Measurements from ENCODE around the gene KIAA0825. TPM values are rescaled to one million over a fixed set of nuclear protein-coding genes. Genes with fewer than 3 reads are reported as not detected.
"Not testable (repeated sequence)": the region's sequence is repeated elsewhere in the genome, so short reads cannot be mapped to it uniquely, and the experiment has no call there.

The KIAA0825 gene
- total RNA-seq, 1 donor from 2014 or later, result 10.8 TPM

- no peak for DNase-seq (ENCODE audit: low read depth)
Measured at GRCh38 chr5:94175912-94176311, 442.5 kb downstream of the KIAA0825 start.

- peak; percentile 56 for DNase-seq (ENCODE audit: low read depth)
Measured at GRCh38 chr5:94174748-94175411, 443.5 kb downstream of the KIAA0825 start.

DNA sequence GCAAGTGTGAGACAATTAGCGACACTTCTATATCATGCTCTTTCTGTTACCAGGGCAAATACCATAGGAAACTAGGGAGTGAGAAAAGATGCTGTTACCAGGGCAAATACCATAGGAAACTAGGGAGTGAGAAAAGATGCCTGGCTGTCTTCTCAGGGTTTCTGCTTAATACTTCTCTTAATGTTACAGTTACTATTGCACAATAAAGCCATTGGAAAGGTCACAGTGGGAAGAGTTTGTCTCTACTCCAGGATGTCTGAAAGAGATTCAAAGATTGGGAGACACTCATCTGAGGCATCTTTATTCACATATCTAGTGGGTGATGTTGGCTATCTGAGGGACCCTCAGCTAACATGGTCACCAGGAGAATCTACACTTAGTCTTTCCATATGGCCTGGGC is 445.3 kb downstream of the KIAA0825 start:
- DNase-seq (ENCODE audit: low read depth), result no peak

DNA sequence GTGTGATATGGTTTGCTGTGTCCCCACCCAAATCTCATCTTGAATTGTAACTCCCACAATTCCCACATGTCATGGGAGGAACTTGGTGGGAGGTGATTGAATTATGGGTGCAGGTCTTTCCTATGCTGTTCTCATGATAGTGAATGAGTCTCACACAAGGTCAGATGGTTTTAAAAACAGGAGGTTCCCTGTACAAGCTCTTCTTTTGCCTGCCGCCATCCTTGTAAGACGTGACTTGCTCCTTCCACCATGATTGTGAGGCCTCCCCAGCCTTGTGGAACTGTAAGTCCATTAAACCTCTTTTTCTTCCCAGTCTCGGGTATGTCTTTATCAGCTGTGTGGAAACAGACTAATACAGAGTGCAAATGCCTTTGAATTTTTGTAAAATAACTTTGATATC is 447.3 kb downstream of the KIAA0825 start:
- DNase-seq (ENCODE audit: low read depth), result not testable (repeated sequence)

GRCh38 chr5:94170158-94170557 is 448.2 kb downstream of the KIAA0825 start:
- not testable (repeated sequence) for DNase-seq (ENCODE audit: low read depth)

- DNase-seq (ENCODE audit: low read depth), result no peak
Measured at GRCh38 chr5:94168151-94168550, 450.3 kb downstream of the KIAA0825 start.

DNA sequence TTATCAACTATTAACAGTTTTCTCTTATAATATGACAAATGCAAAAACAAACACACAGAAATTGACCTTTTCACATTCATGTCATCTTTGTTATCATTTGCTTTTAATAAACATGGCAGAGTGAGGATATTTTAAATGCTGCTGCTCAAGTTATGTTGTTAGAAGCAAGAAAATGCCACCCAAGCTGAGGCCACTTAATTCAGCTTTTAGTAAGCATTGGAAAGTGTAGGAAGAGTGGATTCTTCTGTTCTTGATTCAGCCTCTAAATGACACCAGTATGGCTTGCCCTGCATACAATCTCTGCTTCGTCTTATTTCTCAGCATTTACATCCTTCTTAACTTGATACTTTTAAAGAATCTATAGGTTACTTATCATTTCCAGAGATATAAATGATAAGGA is 456.6 kb downstream of the KIAA0825 start:
- DNase-seq (ENCODE audit: low read depth), result no peak

- DNase-seq (ENCODE audit: low read depth), result no peak
Measured at GRCh38 chr5:94159144-94159543, 459.3 kb downstream of the KIAA0825 start.

- no peak for DNase-seq (ENCODE audit: low read depth)
Measured at GRCh38 chr5:94157704-94158539, 460.5 kb downstream of the KIAA0825 start.

- no peak for DNase-seq (ENCODE audit: low read depth)
Measured at GRCh38 chr5:94154672-94155071, 463.7 kb downstream of the KIAA0825 start.

- peak; percentile 91 for DNase-seq (ENCODE audit: low read depth)
Measured at GRCh38 chr5:94153736-94154450, 464.5 kb downstream of the KIAA0825 start.

DNA sequence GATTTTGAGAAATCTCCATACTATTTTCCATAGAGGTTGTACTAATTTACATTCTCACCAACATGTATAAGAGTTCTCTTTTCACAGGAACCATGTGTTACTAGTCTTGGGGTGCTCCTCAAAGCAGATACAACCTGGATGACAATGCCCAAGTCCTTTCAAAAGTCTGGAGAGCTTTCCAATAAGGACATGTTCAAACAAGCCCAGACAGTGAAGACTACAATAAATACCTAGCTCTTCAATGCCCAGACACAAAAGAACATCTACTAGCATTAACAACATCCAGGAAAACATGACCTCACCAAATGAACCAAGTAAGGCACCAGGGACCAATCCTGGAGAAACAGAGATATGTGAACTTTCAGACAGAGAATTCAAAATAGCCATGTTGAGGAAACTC is 474.8 kb downstream of the KIAA0825 start:
- not testable (repeated sequence) for DNase-seq (ENCODE audit: low read depth)

DNA sequence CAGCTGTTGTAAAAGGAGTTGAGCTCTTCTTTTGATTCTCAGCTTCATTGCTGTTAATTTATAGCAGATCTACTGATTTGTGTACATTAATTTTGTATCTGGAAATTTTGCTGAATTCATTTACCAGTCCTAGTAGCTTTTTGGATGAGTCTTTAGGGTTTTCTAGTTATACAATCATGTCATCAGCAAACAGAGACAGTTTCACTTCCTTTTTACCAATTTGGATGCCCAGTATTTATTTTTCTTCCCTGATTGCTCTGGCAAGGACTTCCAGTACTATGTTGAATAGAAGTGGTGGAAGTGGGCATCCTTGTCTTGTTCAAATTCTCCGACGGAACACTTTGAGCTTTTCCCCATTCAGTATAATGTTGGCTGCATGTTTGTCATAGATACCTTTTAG is 478.1 kb downstream of the KIAA0825 start:
- no peak for DNase-seq (ENCODE audit: low read depth)

DNA sequence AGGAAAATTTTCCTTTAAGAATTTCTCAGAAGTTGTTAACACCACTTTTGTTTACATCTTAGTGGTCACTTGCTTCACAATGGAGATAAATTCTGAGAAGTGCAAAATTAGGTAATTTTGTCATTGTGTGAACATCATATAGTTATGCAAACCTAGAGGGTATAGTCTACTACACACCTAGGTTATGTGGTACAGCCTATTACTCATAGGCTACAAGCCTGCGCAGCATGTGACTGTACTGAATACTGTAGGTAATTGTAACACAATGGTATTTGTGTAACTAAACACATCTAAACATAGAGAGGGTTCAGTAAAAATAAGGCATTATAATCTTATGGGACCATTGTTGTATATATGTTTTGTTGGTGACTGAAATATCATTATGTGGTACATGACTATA is 488.3 kb downstream of the KIAA0825 start:
- no peak for DNase-seq (ENCODE audit: low read depth)

DNA sequence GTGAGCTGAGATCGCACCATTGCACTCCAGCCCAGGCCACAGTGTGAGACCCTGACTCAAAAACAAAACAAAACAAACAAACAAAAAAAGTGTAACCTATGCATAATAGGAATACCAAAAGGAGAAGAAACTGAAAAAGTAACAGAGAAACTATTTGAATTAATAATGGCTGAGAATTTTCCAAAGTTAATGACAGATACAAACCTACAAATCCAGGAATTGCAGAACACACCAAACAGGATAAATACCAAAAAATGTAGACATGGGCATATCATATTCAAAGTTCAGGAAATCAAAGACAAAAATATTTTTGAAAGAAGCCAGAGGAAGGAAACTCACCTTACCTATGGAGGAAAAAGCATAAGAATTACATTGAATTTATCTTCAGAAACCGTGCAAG is 493.3 kb downstream of the KIAA0825 start:
- DNase-seq (ENCODE audit: low read depth), result no peak

DNA sequence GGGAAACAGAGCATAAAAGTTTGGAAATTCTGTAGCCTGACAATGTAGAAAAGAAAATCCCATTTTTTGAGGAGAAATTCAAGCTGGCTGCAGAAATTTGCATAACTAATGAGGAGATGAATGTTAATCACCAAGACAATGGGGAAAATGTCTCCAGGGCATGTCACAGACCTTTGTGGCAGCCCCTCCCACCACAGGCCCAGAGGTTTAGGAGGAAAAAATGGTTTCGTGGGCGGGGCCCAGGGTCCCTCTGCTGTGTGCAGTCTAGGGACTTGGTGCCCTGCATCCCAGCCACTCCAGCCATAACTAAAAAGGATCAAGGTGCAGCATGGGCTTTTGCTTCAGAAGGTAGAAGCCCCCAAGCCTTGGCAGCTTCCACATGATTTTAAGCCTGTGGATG is 502.1 kb downstream of the KIAA0825 start:
- DNase-seq (ENCODE audit: low read depth), result not testable (repeated sequence)

- DNase-seq (ENCODE audit: low read depth), result no peak
Measured at GRCh38 chr5:94113087-94113486, 505.3 kb downstream of the KIAA0825 start.

- DNase-seq (ENCODE audit: low read depth), result peak; percentile 96
Measured at GRCh38 chr5:94111209-94112004, 507.0 kb downstream of the KIAA0825 start.

DNA sequence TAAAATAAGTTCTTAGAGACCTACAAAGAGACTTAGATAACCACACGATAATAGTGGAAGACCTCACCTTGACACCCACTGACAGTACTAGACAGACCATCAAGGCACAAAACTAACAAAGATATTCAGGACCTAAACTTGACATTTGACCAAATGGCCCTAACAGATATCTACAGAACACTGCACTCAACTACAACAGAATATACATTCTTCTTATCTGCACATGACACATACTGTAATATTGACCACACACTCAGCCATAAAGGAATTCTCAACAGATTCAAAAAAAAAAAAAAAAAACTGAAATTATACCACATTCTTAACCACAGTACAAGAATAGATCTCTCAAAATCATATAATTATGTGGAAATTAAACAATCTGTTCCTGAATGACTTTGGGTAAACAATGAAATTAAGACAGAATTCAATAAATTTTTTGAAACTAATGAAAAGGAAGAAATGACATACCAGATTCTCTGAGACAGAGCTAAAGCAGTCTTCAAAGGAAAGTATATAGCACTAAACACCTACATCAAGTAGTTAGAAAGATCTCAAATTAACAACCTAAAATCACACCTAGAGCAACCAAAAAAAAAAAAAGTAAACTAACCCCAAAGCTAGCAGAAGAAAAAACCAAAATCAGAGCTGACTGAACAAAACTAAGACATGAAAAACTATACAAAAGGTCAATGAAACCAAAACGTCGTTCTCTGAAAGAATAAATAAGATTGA is 514.7 kb downstream of the KIAA0825 start:
- no peak for DNase-seq (ENCODE audit: low read depth)

Data from renal cortical epithelial cell (primary cell).